GM18517 (cell line): ENCODE results near the gene ANKRD11.
A peak's percentile ranks its signal among the peaks of the same experiment; 100 is the strongest.
"Not testable (repeated sequence)": the region's sequence is repeated elsewhere in the genome, so short reads cannot be mapped to it uniquely, and the experiment has no call there.

Experiments
- ATAC-seq: cut with Tn5 transposase; IDR thresholded peaks from one replicate; pipeline ENCODE4 v1.9.1; 2021; ENCODE audit warnings: mild to moderate bottlenecking, moderate library complexity; ENCODE audit not compliant: unreplicated experiment

The ANKRD11 gene

GRCh38 chr16:89434490-89434889 is 55.9 kb downstream of the ANKRD11 start:
- ATAC-seq: no peak

GRCh38 chr16:89433363-89433984 is 56.9 kb downstream of the ANKRD11 start:
- not testable (repeated sequence) for ATAC-seq

GRCh38 chr16:89431630-89432029 is 58.7 kb downstream of the ANKRD11 start:
- ATAC-seq: no peak

DNA sequence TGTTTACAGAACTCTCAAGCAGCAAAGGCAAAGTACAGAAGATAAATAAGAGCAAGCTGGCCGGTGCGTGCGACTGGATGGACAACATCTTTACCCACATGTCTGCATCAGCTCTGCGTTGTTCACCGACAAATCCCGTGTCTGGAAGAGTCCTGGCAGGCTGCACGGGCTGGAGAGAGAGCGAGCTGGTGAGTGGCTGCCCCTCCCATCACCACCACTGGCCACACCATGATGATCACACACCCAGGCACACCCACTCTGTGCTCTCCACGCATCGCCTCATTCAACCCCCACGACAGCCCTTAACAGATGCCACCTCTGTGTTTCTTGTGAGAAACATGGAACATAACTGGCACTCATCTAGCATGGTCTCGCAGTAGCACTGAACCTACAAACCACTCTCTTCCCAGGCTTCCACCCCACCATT is 59.2 kb downstream of the ANKRD11 start:
- ATAC-seq: no peak

DNA sequence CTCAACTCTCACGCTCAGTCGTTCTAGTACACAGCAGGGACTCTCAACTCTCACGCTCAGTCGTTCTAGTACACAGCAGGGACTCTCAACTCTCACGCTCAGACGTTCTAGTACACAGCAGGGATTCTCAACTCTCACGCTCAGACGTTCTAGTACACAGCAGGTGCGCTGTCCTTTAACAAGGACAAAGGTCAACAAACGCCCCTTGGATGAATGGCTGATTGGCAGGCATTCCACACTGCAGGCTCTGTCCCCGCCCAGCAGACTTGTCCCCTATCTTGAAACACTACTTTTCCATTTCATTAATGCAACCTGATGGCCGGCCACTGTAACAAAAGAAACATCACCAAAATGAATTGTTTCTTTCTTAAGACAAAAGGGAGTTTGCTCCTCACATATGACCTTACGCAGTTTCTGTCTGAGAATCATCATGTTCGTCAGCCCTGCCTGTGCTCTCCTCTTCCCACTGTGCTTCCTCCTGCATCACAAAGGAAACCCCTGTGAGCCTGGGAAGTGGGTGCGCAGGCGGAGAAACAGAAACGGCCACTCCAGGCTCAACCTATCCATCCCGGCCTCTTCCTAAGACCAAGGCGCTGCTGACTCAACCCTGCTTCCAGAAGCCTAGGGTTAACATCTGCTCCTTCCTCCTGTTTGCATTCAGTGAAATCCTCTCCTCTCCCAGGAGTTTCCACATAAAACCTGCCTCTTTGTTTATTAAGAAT is 59.8 kb downstream of the ANKRD11 start:
- ATAC-seq: no peak

- not testable (repeated sequence) for ATAC-seq
Observed at GRCh38 chr16:89428605-89429004, 61.8 kb downstream of the ANKRD11 start.

DNA sequence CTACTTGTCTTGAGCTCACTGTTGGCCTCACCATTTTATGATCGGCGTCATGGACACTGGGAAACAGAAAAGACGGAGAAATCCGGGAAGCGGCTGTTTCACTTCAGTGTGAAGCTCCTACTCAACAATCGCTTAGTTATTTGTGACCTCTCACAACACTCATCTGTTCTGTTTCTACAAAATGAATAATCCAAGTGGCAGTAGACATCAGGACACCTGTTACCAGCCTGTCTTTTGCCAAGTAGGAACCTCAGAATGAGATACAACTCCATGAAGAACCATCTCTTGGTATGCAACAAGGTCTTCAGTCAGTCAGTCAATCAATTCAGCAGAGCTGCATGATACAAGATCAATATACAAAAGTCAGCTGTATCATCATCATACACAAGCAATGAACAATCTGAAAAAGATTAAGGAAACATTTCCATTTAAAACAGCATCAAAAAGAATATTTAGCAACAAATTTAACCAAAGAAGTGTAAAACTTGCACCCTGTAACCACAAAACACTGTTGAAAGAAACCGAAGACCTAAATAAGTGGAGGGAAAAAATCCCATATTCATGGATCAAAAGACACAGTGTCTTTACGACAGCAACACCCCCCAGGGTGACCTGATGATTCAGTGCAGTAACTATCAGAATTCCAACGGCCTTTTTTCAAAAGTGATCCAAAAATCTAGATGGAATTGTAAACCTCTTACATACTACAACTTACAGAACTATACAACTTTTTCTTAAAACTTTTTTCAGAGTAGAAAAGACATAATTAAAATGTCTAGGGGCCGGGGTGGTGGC is 63.4 kb downstream of the ANKRD11 start:
- ATAC-seq: no peak

GRCh38 chr16:89425523-89425922 is 64.8 kb downstream of the ANKRD11 start:
- ATAC-seq: no peak

- no peak for ATAC-seq
Observed at GRCh38 chr16:89423681-89424260, 66.6 kb downstream of the ANKRD11 start.

DNA sequence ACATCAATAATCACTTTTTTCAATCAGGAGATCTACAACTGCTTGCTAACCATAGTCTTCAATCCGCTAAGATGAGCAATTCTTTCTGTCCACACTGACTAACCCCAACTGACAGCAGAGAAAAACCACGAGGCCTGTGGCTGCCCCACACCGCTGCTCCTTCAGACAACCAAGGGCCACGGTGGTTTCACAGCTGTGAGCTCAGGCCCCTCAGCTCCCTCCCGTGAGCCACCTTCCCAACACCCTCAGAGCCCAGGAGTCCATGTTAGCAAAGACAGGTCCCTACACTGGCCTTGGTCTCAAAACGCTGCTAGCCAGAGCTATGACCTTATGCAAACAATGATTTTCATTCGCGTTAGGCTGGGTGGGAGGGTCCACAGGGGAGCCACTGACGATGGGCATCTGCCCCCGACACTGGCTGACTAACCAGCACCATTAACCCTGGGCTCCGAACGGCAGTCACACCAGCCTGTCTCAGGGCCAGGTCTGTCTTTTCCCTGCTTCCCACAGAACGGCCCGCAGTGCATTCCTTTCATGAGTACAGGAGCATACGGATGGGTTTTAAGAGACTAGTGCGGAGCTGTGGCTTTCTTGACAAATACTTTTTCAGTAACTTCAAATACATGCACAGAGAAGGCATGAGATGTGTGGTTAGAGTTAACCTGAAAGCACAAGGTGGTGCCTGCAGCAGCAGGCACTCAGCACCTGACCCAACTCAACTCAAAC is 67.3 kb downstream of the ANKRD11 start:
- ATAC-seq: peak; percentile 63

DNA sequence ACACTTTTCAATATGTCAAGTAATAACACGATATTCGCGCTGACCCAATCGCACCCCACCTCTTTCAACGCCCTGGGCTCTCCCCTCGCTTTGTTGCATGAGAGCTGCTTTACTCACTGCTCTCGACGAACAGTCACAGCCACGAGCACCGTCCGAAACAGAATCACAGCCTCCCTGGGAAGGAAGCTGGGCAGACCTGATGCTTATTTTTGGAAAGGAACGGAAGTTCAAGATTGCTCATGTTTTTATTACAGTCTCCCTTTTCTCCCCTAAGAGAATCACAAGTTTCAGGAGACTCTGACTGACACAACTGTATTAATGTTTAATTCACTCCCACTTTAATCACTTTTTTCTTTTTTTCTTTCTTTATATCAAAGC is 67.8 kb downstream of the ANKRD11 start:
- ATAC-seq: peak; percentile 50

DNA sequence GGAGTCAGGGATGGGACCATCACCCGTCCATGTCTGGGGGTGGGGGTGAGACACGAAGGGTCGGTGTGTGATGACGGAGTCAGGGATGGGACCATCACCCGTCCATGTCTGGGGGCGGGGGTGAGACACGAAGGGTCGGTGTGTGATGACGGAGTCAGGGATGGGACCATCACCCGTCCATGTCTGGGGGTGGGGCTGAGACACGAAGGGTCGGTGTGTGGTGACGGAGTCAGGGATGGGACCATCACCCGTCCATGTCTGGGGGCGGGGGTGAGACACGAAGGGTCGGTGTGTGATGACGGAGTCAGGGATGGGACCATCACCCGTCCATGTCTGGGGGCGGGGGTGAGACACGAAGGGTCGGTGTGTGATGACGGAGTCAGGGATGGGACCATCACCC is 69.1 kb downstream of the ANKRD11 start:
- ATAC-seq: not testable (repeated sequence)

DNA sequence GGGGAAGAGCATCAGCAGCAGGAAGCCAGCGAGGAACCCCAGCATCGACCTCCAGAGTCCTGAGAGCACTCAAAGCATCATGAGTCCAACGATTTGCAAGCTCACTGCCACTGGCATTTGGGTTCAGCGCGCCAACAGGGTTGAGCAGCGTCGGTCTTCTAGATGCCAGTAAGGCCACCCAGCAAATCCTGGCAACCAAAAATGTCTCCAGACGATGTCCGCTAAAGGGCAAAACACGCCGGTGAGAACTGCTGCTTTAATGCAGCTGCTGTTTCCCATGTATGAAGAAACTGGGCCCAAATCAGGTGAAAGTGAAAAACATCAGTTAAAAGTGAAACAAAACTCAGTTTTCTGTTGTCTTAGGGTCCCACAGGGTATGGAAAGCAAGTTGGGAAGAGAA is 70.2 kb downstream of the ANKRD11 start:
- ATAC-seq: no peak

DNA sequence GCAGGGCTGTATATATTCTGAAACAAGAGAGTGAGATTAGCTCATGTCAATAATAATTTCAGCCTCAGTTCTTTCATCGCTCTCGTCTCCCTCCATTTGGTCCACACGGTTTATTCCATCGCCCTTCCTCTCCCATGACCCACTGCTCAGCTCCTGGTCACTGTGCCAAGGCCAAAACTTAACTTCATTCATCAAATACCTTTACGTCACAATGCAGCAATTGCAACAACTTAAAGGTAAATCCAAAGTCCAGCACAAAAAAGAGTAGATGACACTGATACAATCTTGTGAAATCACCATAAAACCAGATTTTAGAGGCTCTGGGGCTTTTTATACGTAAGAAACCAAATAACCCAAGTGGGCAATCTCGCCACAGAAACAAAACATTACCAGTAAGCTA is 72.0 kb downstream of the ANKRD11 start:
- no peak for ATAC-seq

- ATAC-seq: no peak
Observed at GRCh38 chr16:89417352-89417751, 73.0 kb downstream of the ANKRD11 start.

DNA sequence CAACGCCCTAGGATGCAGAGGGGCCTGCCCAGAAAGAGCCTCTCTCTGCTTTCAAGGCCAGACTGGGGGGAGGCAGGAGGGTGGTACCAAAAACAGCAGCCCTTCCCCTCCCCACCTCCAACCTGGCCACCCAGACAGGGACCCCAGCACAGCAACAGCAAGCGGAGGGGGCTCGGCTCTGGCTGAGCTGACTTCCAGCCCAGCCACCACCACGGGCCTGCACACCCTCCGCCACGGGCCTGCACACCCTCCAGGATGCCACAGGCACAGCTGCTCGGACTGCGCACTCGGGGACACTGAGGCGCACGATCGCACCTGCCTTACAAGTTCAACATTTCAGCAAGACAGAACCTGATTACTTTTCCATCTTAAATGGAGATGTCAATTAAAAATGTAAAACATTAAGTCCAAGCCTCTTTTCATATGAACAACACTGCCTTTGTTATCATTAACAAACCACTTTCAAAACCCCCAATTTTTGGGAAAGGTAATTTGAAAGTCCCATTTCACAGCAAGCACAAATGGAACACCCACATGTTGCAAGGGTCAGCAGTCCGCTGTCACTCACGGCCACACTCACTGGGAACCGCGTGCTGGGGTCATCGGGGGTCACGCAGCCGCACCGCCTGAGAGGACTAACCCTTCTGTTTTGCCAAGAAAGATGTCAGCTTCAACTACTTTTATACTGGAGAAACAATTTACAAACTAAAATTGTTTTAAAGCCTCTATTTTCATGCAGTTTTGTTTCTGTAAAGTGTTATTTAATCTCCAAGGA is 76.4 kb downstream of the ANKRD11 start:
- ATAC-seq: no peak

- ATAC-seq: no peak
Observed at GRCh38 chr16:89412811-89413210, 77.5 kb downstream of the ANKRD11 start.

DNA sequence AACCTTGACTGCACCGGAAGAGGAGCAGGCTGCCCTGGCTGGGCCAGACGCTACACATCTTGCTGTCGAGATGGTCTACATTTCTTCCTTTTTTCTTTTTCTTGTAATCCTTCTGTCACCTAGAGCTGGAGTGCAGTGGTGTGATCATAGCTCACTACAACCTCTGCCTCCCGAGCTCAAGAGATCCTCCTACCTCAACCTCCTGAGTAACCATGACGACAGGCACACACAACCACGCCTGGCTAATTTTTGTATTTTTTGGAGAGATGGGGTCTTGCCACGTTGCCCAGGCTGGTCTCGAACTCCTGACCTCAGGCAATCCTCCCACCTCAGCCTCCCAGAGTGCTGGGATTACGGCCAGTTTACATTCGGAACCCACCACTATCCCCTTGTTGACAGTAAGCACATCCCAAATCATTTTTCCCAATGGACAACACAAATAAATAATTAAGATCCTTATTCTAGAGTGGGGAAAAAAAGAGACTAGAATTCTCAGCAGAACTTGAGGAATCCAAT is 79.0 kb downstream of the ANKRD11 start:
- ATAC-seq: no peak

GRCh38 chr16:89410794-89411309 is 79.5 kb downstream of the ANKRD11 start:
- no peak for ATAC-seq

DNA sequence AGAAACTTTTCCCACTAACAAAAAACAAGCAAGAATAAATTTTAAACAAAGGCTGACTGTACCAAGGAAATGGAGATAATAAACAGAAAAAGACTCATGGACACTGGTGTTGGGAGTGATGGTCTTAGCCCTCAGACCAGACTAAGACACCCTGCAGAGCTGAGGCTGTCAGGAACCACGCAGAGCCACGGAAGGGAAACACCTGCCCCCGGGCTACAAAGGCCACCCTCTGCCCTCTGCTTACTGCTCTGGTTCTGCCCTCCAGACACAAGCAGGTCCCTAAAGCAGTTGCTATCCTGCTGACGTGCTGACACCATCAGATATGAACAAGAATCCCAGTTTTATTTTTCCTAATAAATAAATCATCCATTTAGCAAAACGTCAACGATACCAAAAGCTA is 80.0 kb downstream of the ANKRD11 start:
- no peak for ATAC-seq
